H9 (cell line): ENCODE results near the gene TAS2R40. TPM values are rescaled to one million over a fixed set of nuclear protein-coding genes. Genes with fewer than 3 reads are reported as not detected.

ENCODE experiments used
- DNase-seq: peaks from one replicate; pipeline ENCODE4 v3.0.0-alpha.2; 2017
- H2AFZ ChIP-seq: one replicate; pipeline ENCODE4 v1.6.1; 2013; ENCODE audit warnings: mild to moderate bottlenecking, low read length, control low read depth, moderate library complexity
- H2AK5ac ChIP-seq: 2 replicates; pipeline ENCODE4 v1.6.1; 2013; ENCODE audit warnings: low read length, control low read depth, mixed read lengths; ENCODE audit not compliant: insufficient read length
- H2BK120ac ChIP-seq: one replicate; pipeline ENCODE4 v1.6.1; 2013; ENCODE audit warnings: low read depth, mild to moderate bottlenecking, low read length, control low read depth, inconsistent platforms; ENCODE audit not compliant: poor library complexity, severe bottlenecking
- H2BK12ac ChIP-seq: 2 replicates; pipeline ENCODE4 v1.6.1; 2013; ENCODE audit warnings: low read length, control low read depth, mixed read lengths, low read depth; ENCODE audit not compliant: insufficient read length
- H2BK15ac ChIP-seq: 2 replicates; pipeline ENCODE4 v1.6.1; 2013; ENCODE audit warnings: low read depth, low read length, control low read depth
- H2BK20ac ChIP-seq: one replicate; pipeline ENCODE4 v1.6.1; 2013; ENCODE audit warnings: low read depth, mild to moderate bottlenecking, low read length, control low read depth, inconsistent platforms; ENCODE audit not compliant: poor library complexity, severe bottlenecking
- H2BK5ac ChIP-seq: 2 replicates; pipeline ENCODE4 v1.6.1; 2013; ENCODE audit warnings: low read length, control low read depth, mixed read lengths; ENCODE audit not compliant: insufficient read length
- H3K14ac ChIP-seq: 2 replicates; pipeline ENCODE4 v1.6.1; 2013; ENCODE audit warnings: low read length, control low read depth; ENCODE audit not compliant: insufficient read depth
- H3K18ac ChIP-seq: 2 replicates; pipeline ENCODE4 v1.6.1; 2013; ENCODE audit warnings: low read depth, mild to moderate bottlenecking, mixed read lengths, low read length, control low read depth; ENCODE audit not compliant: insufficient read length
- H3K23ac ChIP-seq: 2 replicates; pipeline ENCODE4 v1.6.1; 2013; ENCODE audit warnings: low read length, control low read depth, mixed read lengths, low read depth; ENCODE audit not compliant: insufficient read length
- H3K23me2 ChIP-seq: 2 replicates; pipeline ENCODE4 v1.6.1; 2013; ENCODE audit warnings: low read depth, mild to moderate bottlenecking, mixed read lengths, low read length, control low read depth; ENCODE audit not compliant: insufficient read length, poor library complexity, severe bottlenecking
- H3K27ac ChIP-seq: 2 replicates; pipeline ENCODE4 v1.5.1; 2013; ENCODE audit warnings: low read length, control low read depth, mixed read lengths, low read depth; ENCODE audit not compliant: insufficient read length
- H3K27me3 ChIP-seq: 2 replicates; pipeline ENCODE4 v1.6.1; 2013; ENCODE audit warnings: low read length, control low read depth, inconsistent platforms; ENCODE audit not compliant: insufficient read depth
- H3K4ac ChIP-seq: 2 replicates; pipeline ENCODE4 v1.6.1; 2013; ENCODE audit warnings: low read depth, mild to moderate bottlenecking, control low read depth, inconsistent platforms, low read length, moderate library complexity
- H3K4me1 ChIP-seq: 2 replicates; pipeline ENCODE4 v1.6.1; 2013; ENCODE audit warnings: low read length, control low read depth, inconsistent platforms; ENCODE audit not compliant: insufficient read depth
- H3K4me2 ChIP-seq: 2 replicates; pipeline ENCODE4 v1.6.1; 2013; ENCODE audit warnings: low read length, control low read depth, mixed read lengths; ENCODE audit not compliant: insufficient read length, insufficient read depth
- H3K56ac ChIP-seq: 2 replicates; pipeline ENCODE4 v1.6.1; 2013; ENCODE audit warnings: low read depth, mild to moderate bottlenecking, mixed read lengths, low read length, control low read depth; ENCODE audit not compliant: insufficient read length
- H3K79me1 ChIP-seq: 2 replicates; pipeline ENCODE4 v1.6.1; 2013; ENCODE audit warnings: low read depth, mild to moderate bottlenecking, moderate library complexity, low read length, control low read depth, inconsistent platforms; ENCODE audit not compliant: insufficient read depth, poor library complexity, severe bottlenecking
- H3K79me2 ChIP-seq: 2 replicates; pipeline ENCODE4 v1.6.1; 2013; ENCODE audit warnings: low read length, control low read depth, inconsistent platforms; ENCODE audit not compliant: insufficient read depth
- H3K9ac ChIP-seq: 2 replicates; pipeline ENCODE4 v1.6.1; 2013; ENCODE audit warnings: low read length, control low read depth, mixed read lengths; ENCODE audit not compliant: insufficient read length; ENCODE audit errors: extremely low read depth
- H3K9me3 ChIP-seq: one replicate; pipeline ENCODE4 v1.6.1; 2013; ENCODE audit warnings: low read depth, low read length, inconsistent platforms; ENCODE audit not compliant: control insufficient read depth
- H3T11ph ChIP-seq: one replicate; pipeline ENCODE4 v1.6.1; 2013; ENCODE audit warnings: mild to moderate bottlenecking, low read length, control low read depth, inconsistent platforms
- H4K20me1 ChIP-seq: one replicate; pipeline ENCODE4 v1.6.1; 2013; ENCODE audit not compliant: control insufficient read depth, insufficient read length, insufficient read depth
- H4K5ac ChIP-seq: 2 replicates; pipeline ENCODE4 v1.6.1; 2013; ENCODE audit warnings: low read depth, mild to moderate bottlenecking, mixed read lengths, low read length, control low read depth; ENCODE audit not compliant: insufficient read length
- H4K8ac ChIP-seq: replicated peaks from 2 replicates; pipeline ENCODE4 v1.6.1; 2013; ENCODE audit warnings: low read length, control low read depth, mixed read lengths, low read depth; ENCODE audit not compliant: insufficient read length
- H4K91ac ChIP-seq: 2 replicates; pipeline ENCODE4 v1.6.1; 2013; ENCODE audit warnings: low read depth, mild to moderate bottlenecking, moderate library complexity, mixed read lengths, low read length, control low read depth; ENCODE audit not compliant: insufficient read length
- H3K27ac Mint-ChIP-seq, 3 experiments: 2 replicates in 2 of 3; 3 replicates in 1 of 3; pipeline ENCODE4 v1.8.0; 2020 to 2021; ENCODE audit warnings: mixed read lengths in 3 of 3, mild to moderate bottlenecking in 1 of 3, moderate library complexity in 1 of 3
- H3K27me3 Mint-ChIP-seq: 2 replicates; pipeline ENCODE4 v1.8.0; 2021; ENCODE audit warnings: low read depth, mild to moderate bottlenecking, moderate library complexity, mixed read lengths
- H3K36me3 Mint-ChIP-seq, 3 experiments: 2 replicates in 2 of 3; 3 replicates in 1 of 3; pipeline ENCODE4 v1.8.0; 2020 to 2021; ENCODE audit warnings: low read depth in 3 of 3, mixed read lengths in 3 of 3; ENCODE audit not compliant: insufficient read depth in 1 of 3
- H3K4me1 Mint-ChIP-seq, 2 experiments: 2 replicates each; pipeline ENCODE4 v1.8.0; 2020; ENCODE audit warnings: mixed read lengths in 2 of 2
- H3K4me3 Mint-ChIP-seq, 2 experiments: 2 replicates in 1 of 2; 3 replicates in 1 of 2; pipeline ENCODE4 v1.8.0; 2020 to 2021; ENCODE audit warnings: mild to moderate bottlenecking in 2 of 2, mixed read lengths in 2 of 2, moderate library complexity in 1 of 2
- H3K9me3 Mint-ChIP-seq, 2 experiments: 2 replicates in 1 of 2; 3 replicates in 1 of 2; pipeline ENCODE4 v1.8.0; 2020; ENCODE audit warnings: mild to moderate bottlenecking in 2 of 2, mixed read lengths in 2 of 2, moderate library complexity in 1 of 2
- WGBS: extraction: QIAGEN DNeasy Blood & Tissue Kit; methylation state at CpG from one replicate; pipeline ENCODE4 v1.1.7; 2013; ENCODE audit warnings: missing lambda C conversion rate, low lambda C conversion rate, mixed read lengths; ENCODE audit not compliant: insufficient read length; ENCODE audit errors: extremely low coverage; 5-methylcytosine and 5-hydroxymethylcytosine counted together
- total RNA-seq: library from RNA; stranded (reverse); gene quantifications from 2 replicates; pipeline ENCODE4 v1.2.1, GENCODE V29; 2021
- TF ChIP-seq, protein P1 (sequence below): fragments of 200-600 bp; sonication (generic); conservative IDR thresholded peaks from 3 replicates; pipeline ENCODE4 v1.8.0; 2021; ENCODE audit warnings: antibody characterized with exemption, mild to moderate bottlenecking

The TAS2R40 gene
- total RNA-seq, 1 experiment from 2014 or later, result not detected

DNA sequence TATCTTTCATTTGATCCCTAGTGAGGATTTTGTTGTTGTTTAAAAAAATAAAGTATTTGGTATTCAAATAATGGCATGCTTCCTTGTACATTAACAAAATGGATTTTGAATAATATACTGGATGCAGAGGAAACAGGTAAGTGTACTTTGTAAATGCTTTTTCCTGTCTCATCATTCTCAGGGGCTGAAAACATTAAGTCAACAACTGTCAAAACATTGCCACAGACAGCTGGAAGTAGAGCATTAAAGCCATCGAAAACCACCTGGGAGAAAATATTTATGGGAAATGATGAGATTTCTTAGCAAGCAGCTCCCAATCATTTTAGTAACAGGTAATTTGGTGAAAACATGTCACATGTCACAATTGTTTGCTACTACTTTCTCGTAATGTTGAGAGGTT is 28.0 kb upstream of the TAS2R40 start:
- TF ChIP-seq, protein P1, sequence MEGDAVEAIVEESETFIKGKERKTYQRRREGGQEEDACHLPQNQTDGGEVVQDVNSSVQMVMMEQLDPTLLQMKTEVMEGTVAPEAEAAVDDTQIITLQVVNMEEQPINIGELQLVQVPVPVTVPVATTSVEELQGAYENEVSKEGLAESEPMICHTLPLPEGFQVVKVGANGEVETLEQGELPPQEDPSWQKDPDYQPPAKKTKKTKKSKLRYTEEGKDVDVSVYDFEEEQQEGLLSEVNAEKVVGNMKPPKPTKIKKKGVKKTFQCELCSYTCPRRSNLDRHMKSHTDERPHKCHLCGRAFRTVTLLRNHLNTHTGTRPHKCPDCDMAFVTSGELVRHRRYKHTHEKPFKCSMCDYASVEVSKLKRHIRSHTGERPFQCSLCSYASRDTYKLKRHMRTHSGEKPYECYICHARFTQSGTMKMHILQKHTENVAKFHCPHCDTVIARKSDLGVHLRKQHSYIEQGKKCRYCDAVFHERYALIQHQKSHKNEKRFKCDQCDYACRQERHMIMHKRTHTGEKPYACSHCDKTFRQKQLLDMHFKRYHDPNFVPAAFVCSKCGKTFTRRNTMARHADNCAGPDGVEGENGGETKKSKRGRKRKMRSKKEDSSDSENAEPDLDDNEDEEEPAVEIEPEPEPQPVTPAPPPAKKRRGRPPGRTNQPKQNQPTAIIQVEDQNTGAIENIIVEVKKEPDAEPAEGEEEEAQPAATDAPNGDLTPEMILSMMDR, result no peak
- Histone ChIP-seq H2BK120ac (no peak overlapping the region), H3K23ac (no peak overlapping the region), H3K9me3 (no peaks in the 10 kb centered on the region), H3K4ac (no peak overlapping the region), H2AK5ac (no peak overlapping the region), H2BK20ac (no peak overlapping the region), H2BK15ac (no peak overlapping the region), H3K23me2 (no peaks in the 10 kb centered on the region), H4K8ac (no peak overlapping the region), H2BK12ac (no peak overlapping the region), H2BK5ac (no peak overlapping the region), H3K9ac (no peak overlapping the region), H4K20me1 (no peaks in the 10 kb centered on the region), H3K27me3 (no peaks in the 10 kb centered on the region), H3K79me1 (no peaks in the 10 kb centered on the region), H4K91ac (no peak overlapping the region), H3K56ac (no peak overlapping the region), H3K79me2 (no peaks in the 10 kb centered on the region), H3K18ac (no peak overlapping the region), H3T11ph (no peak overlapping the region), H3K27ac (no peak overlapping the region), H3K4me2 (no peak overlapping the region), H4K5ac (no peak overlapping the region), H3K4me1 (no peaks in the 10 kb centered on the region), H3K14ac (no peak overlapping the region), H2AFZ (no peak overlapping the region)
- Mint-ChIP-seq H3K4me1 (peaks cover 6% of the 10 kb centered on the region in 2 experiments; a peak in 3 of 4 replicates), H3K4me3 (no peak overlapping the region), H3K27me3 (no peaks in the 10 kb centered on the region; the same call in 1 of the 2 replicates), H3K27ac (no peak overlapping the region), H3K9me3 (peaks cover 0 to 3% of the 10 kb centered on the region in 2 experiments; a peak in 2 of 5 replicates), H3K36me3 (no peaks in the 10 kb centered on the region)
- no peak for DNase-seq
- WGBS, result no CpG with 5 or more reads among the region's 2 CpGs
